ENCODE data around the gene ARHGEF18.
"Not testable (repeated sequence)": the region's sequence is repeated elsewhere in the genome, so short reads cannot be mapped to it uniquely, and the experiment has no call there.

The ARHGEF18 gene

GRCh38 chr19:7346997-7347396 lies 1.7 kb upstream of the ARHGEF18 start:
- not testable (repeated sequence) for DNase-seq (ENCODE audit: low spot score)

GRCh38 chr19:7349231-7349591 lies 474 bp downstream of the ARHGEF18 start:
- no peak for DNase-seq (ENCODE audit: low spot score)

- DNase-seq (ENCODE audit: low spot score), result no peak
These were observed 1.4 kb downstream of the ARHGEF18 start for GRCh38 chr19:7349961-7350711.

GRCh38 chr19:7351861-7352260 lies 3.1 kb downstream of the ARHGEF18 start:
- DNase-seq (ENCODE audit: low spot score), result no peak

GRCh38 chr19:7355151-7355820 lies 6.5 kb downstream of the ARHGEF18 start:
- DNase-seq (ENCODE audit: low spot score), result peak; percentile 71

- no peak for DNase-seq (ENCODE audit: low spot score)
These were observed 7.1 kb downstream of the ARHGEF18 start for GRCh38 chr19:7355871-7356270.

GRCh38 chr19:7356899-7357627 lies 8.3 kb downstream of the ARHGEF18 start:
- no peak for DNase-seq (ENCODE audit: low spot score)

- DNase-seq (ENCODE audit: low spot score), result no peak
These were observed 9.4 kb downstream of the ARHGEF18 start for GRCh38 chr19:7358102-7358597.

- no peak for DNase-seq (ENCODE audit: low spot score)
These were observed 11.8 kb downstream of the ARHGEF18 start for GRCh38 chr19:7360393-7360984.

GRCh38 chr19:7363225-7363624 lies 14.5 kb downstream of the ARHGEF18 start:
- DNase-seq (ENCODE audit: low spot score), result no peak

- no peak for DNase-seq (ENCODE audit: low spot score)
These were observed 18.1 kb downstream of the ARHGEF18 start for GRCh38 chr19:7366701-7367420.

GRCh38 chr19:7368456-7368855 lies 19.7 kb downstream of the ARHGEF18 start:
- no peak for DNase-seq (ENCODE audit: low spot score)

GRCh38 chr19:7368866-7369265 lies 20.1 kb downstream of the ARHGEF18 start:
- DNase-seq (ENCODE audit: low spot score), result not testable (repeated sequence)

- DNase-seq (ENCODE audit: low spot score), result no peak
These were observed 21.8 kb downstream of the ARHGEF18 start for GRCh38 chr19:7370546-7370945.

- no peak for DNase-seq (ENCODE audit: low spot score)
These were observed 22.3 kb downstream of the ARHGEF18 start for GRCh38 chr19:7371001-7371400.

- DNase-seq (ENCODE audit: low spot score), result no peak
These were observed 24.1 kb downstream of the ARHGEF18 start for GRCh38 chr19:7372810-7373209.

- DNase-seq (ENCODE audit: low spot score), result no peak
These were observed 25.1 kb downstream of the ARHGEF18 start for GRCh38 chr19:7373862-7374261.

- no peak for DNase-seq (ENCODE audit: low spot score)
These were observed 27.6 kb downstream of the ARHGEF18 start for GRCh38 chr19:7376151-7376852.

- DNase-seq (ENCODE audit: low spot score), result no peak
These were observed 28.5 kb downstream of the ARHGEF18 start for GRCh38 chr19:7377196-7377595.

- no peak for DNase-seq (ENCODE audit: low spot score)
These were observed 32.3 kb downstream of the ARHGEF18 start for GRCh38 chr19:7381073-7381390.

- DNase-seq (ENCODE audit: low spot score), result no peak
These were observed 34.0 kb downstream of the ARHGEF18 start for GRCh38 chr19:7382694-7383093.
